Activated naive CD8-positive, alpha-beta T cell treated with anti-CD3 and anti-CD28 coated beads, Interleukin-2, amount 50 U/mL, for 24 hours (primary cell): ENCODE measurements around the gene HPX.
"Not testable (repeated sequence)": the region's sequence is repeated elsewhere in the genome, so short reads cannot be mapped to it uniquely, and the experiment has no call there.

Experiments
- ATAC-seq: fragments of 150-1000 bp; cut with Tn5 transposase; one replicate; pipeline ENCODE4 v1.10.0; 2021
- DNase-seq: peaks from one replicate; pipeline ENCODE4 v3.0.0; 2021
- H3K27ac Mint-ChIP-seq: one replicate; pipeline ENCODE4 v1.8.0; 2021; ENCODE audit warnings: mild to moderate bottlenecking, mixed read lengths
- H3K27me3 Mint-ChIP-seq: one replicate; pipeline ENCODE4 v1.8.0; 2021; ENCODE audit warnings: mixed read lengths
- H3K36me3 Mint-ChIP-seq: one replicate; pipeline ENCODE4 v1.8.0; 2021; ENCODE audit warnings: low read depth, mixed read lengths
- H3K4me1 Mint-ChIP-seq: one replicate; pipeline ENCODE4 v1.8.0; 2021; ENCODE audit warnings: mixed read lengths
- H3K4me3 Mint-ChIP-seq: one replicate; pipeline ENCODE4 v1.8.0; 2021; ENCODE audit warnings: mild to moderate bottlenecking, moderate library complexity, mixed read lengths
- H3K9me3 Mint-ChIP-seq: one replicate; pipeline ENCODE4 v1.8.0; 2021; ENCODE audit warnings: mixed read lengths

Gene HPX

GRCh38 chr11:6397156-6397555 lies 43.6 kb downstream of the HPX start:
- Mint-ChIP-seq H3K4me3 (no peak overlapping the region), H3K9me3 (no peaks in the 10 kb centered on the region), H3K27me3 (no peaks in the 10 kb centered on the region), H3K36me3 (peaks cover 11% of the 10 kb centered on the region), H3K4me1 (peaks cover 23% of the 10 kb centered on the region), H3K27ac (no peak overlapping the region)
- ATAC-seq (no peak), DNase-seq (no peak)

GRCh38 chr11:6395470-6396060 lies 45.2 kb downstream of the HPX start:
- no peaks in the 10 kb centered on the region for H3K9me3 Mint-ChIP-seq
- peaks cover 9% of the 10 kb centered on the region for H3K36me3 Mint-ChIP-seq
- no peak for ATAC-seq
- H3K27me3 Mint-ChIP-seq = no peaks in the 10 kb centered on the region
- peaks cover 26% of the 10 kb centered on the region for H3K4me1 Mint-ChIP-seq
- no peak for DNase-seq
- no peak overlapping the region for H3K27ac Mint-ChIP-seq
- H3K4me3 Mint-ChIP-seq = no peak overlapping the region

- no peaks in the 10 kb centered on the region for H3K27me3 Mint-ChIP-seq
- ATAC-seq (no peak), DNase-seq (no peak)
- peaks cover 9% of the 10 kb centered on the region for H3K36me3 Mint-ChIP-seq
- no peak overlapping the region for H3K27ac Mint-ChIP-seq
- H3K4me3 Mint-ChIP-seq = no peak overlapping the region
- H3K4me1 Mint-ChIP-seq = peaks cover 36% of the 10 kb centered on the region
- H3K9me3 Mint-ChIP-seq = no peaks in the 10 kb centered on the region
These were observed 46.7 kb downstream of the HPX start for GRCh38 chr11:6393989-6394670.

GRCh38 chr11:6392251-6392650 lies 48.5 kb downstream of the HPX start:
- ATAC-seq, DNase-seq, H3K9me3 Mint-ChIP-seq, H3K27ac Mint-ChIP-seq, H3K27me3 Mint-ChIP-seq, H3K36me3 Mint-ChIP-seq, H3K4me3 Mint-ChIP-seq: not testable (repeated sequence)
- H3K4me1 Mint-ChIP-seq = peaks cover 39% of the 10 kb centered on the region

GRCh38 chr11:6391537-6392134 lies 49.2 kb downstream of the HPX start:
- peaks cover 5% of the 10 kb centered on the region for H3K36me3 Mint-ChIP-seq
- no peaks in the 10 kb centered on the region for H3K9me3 Mint-ChIP-seq
- H3K4me3 Mint-ChIP-seq = peak overlapping the region; percentile 86
- H3K27me3 Mint-ChIP-seq = no peaks in the 10 kb centered on the region
- ATAC-seq = no peak
- no peak for DNase-seq
- H3K4me1 Mint-ChIP-seq = peaks cover 39% of the 10 kb centered on the region
- H3K27ac Mint-ChIP-seq = peak overlapping the region; percentile 49

- ATAC-seq = no peak
- DNase-seq = no peak
- H3K27ac Mint-ChIP-seq = peak overlapping the region; percentile 49
- no peaks in the 10 kb centered on the region for H3K9me3 Mint-ChIP-seq
- peaks cover 36% of the 10 kb centered on the region for H3K4me1 Mint-ChIP-seq
- H3K27me3 Mint-ChIP-seq = no peaks in the 10 kb centered on the region
- H3K4me3 Mint-ChIP-seq = peak overlapping the region; percentile 86
- peaks cover 3% of the 10 kb centered on the region for H3K36me3 Mint-ChIP-seq
These were observed 49.9 kb downstream of the HPX start for GRCh38 chr11:6390718-6391469.

GRCh38 chr11:6389905-6390717 lies 50.7 kb downstream of the HPX start, which contains the start of gene SMPD1:
Gene SMPD1, plus strand, starts transcription at chr11:6390474. Its CDS starts 125 bp downstream, at chr11:6390599.
- DNase-seq = peak; percentile 92
- Mint-ChIP-seq H3K36me3 (peaks cover 3% of the 10 kb centered on the region), H3K27me3 (no peaks in the 10 kb centered on the region), H3K4me1 (peaks cover 36% of the 10 kb centered on the region), H3K4me3 (peak within 1 kb of the TSS; percentile 86), H3K9me3 (no peaks in the 10 kb centered on the region), H3K27ac (peak within 1 kb of the TSS; percentile 97)
- peak; percentile 85 for ATAC-seq

- peaks cover 3% of the 10 kb centered on the region for H3K36me3 Mint-ChIP-seq
- H3K27ac Mint-ChIP-seq = no peak overlapping the region
- peaks cover 36% of the 10 kb centered on the region for H3K4me1 Mint-ChIP-seq
- no peaks in the 10 kb centered on the region for H3K27me3 Mint-ChIP-seq
- no peak overlapping the region for H3K4me3 Mint-ChIP-seq
- ATAC-seq = no peak
- H3K9me3 Mint-ChIP-seq = no peaks in the 10 kb centered on the region
- DNase-seq = no peak
These were observed 52.0 kb downstream of the HPX start for GRCh38 chr11:6388748-6389147.

- Mint-ChIP-seq H3K36me3 (peaks cover 3% of the 10 kb centered on the region), H3K4me3 (no peak overlapping the region), H3K9me3 (no peaks in the 10 kb centered on the region), H3K27ac (no peak overlapping the region), H3K4me1 (peaks cover 33% of the 10 kb centered on the region), H3K27me3 (no peaks in the 10 kb centered on the region)
- ATAC-seq = no peak
- DNase-seq = no peak
These were observed 52.8 kb downstream of the HPX start for GRCh38 chr11:6387811-6388599.

- no peak for DNase-seq
- H3K36me3 Mint-ChIP-seq = no peaks in the 10 kb centered on the region
- no peak for ATAC-seq
- no peak overlapping the region for H3K4me3 Mint-ChIP-seq
- no peaks in the 10 kb centered on the region for H3K9me3 Mint-ChIP-seq
- H3K27ac Mint-ChIP-seq = no peak overlapping the region
- H3K27me3 Mint-ChIP-seq = no peaks in the 10 kb centered on the region
- H3K4me1 Mint-ChIP-seq = peaks cover 13% of the 10 kb centered on the region
These were observed 55.6 kb downstream of the HPX start for GRCh38 chr11:6385046-6385777.
